SK-N-MC (cell line): ENCODE measurements around the gene TEX53.

ENCODE experiments used
- DNase-seq: peaks from one replicate; pipeline ENCODE4 v3.0.0-alpha.2; 2011; ENCODE audit warnings: low read depth, low spot score
- H3K27ac ChIP-seq: fragments of 200-600 bp; sonication (generic); 2 replicates; pipeline ENCODE4 v1.5.1; 2016; ENCODE audit warnings: mixed run types
- H3K36me3 ChIP-seq: fragments of 200-600 bp; sonication (generic); 2 replicates; pipeline ENCODE4 v1.6.1; 2017; ENCODE audit warnings: antibody characterized with exemption, low read length, mixed read lengths; ENCODE audit not compliant: insufficient read depth
- H3K4me3 ChIP-seq: fragments of 200-600 bp; sonication (generic); 2 replicates; pipeline ENCODE4 v1.5.1; 2016
- H3K9ac ChIP-seq: fragments of 200-600 bp; sonication (generic); 2 replicates; pipeline ENCODE4 v1.8.0; 2017; ENCODE audit warnings: mixed run types, mixed read lengths; ENCODE audit not compliant: insufficient read length
- H3K9me3 ChIP-seq: fragments of 200-600 bp; sonication (generic); 2 replicates; pipeline ENCODE4 v1.6.1; 2017; ENCODE audit warnings: low read depth, mild to moderate bottlenecking, antibody characterized with exemption, low read length, moderate library complexity, mixed read lengths
- EZH2 ChIP-seq: fragments of 200-600 bp; sonication (generic); IDR thresholded peaks from one replicate; pipeline ENCODE4 v1.6.1; 2017; ENCODE audit warnings: antibody characterized with exemption
- FOXP2 ChIP-seq: optimal IDR thresholded peaks from 2 replicates; pipeline ENCODE3; 2011; ENCODE audit warnings: mild to moderate bottlenecking, moderate library complexity; ENCODE audit not compliant: insufficient read depth; ENCODE audit errors: extremely low read length, control extremely low read depth
- POLR2AphosphoS5 ChIP-seq: IDR thresholded peaks from 2 replicates; pipeline ENCODE4 v1.6.1; 2012; ENCODE audit warnings: mild to moderate bottlenecking, low read depth, low read length, borderline replicate concordance

Gene TEX53

DNA sequence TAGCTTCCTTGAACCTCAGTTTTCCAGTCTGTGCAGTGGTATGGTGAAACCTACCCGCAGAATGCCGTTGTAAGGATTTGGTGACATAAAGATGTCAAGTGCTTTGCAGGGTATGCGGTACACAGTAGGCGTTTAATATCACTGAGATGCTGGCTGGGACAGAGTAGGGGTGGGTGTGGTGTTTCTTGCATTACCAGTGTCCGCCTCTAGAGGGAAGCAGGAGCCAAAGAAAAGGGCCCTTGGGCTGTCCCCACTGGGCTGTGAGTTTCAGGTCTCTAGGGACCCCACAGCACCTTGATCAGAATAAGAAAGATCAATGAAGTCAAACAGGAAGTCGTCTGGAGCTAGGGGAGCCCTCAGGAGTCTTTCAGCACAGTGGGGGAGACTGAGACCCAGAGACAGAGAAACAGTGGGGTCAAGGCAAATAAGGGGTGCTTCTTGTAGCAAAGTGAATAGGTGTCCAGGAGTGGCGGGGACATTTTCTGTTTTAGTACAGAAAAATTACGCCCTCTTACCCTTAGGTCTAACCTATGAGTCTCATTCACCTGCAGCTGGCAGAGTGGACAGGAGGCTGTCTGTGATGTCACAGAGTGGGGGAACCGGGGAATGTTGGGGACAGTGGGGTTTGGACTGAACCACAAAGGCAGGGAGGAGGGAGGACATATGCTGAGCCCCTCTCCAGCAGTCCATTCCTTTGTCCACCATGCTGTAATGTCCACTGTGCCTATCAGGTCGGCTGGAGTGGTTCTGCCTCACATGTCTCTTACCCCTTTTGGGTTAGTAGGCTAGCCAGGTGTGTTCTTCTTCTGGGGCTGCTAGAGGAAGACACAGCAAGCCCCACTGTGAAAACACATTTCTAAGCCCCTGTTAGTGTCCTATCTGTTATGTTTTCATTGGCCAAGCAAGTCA lies 4.7 kb upstream of the TEX53 start:
- H3K36me3 ChIP-seq = no peaks in the 10 kb centered on the region
- no peak overlapping the region for H3K4me3 ChIP-seq
- peak overlapping the region; percentile 2 for H3K9ac ChIP-seq
- H3K27ac ChIP-seq = no peak overlapping the region
- no peak for DNase-seq
- H3K9me3 ChIP-seq = no peaks in the 10 kb centered on the region
- TF ChIP-seq FOXP2 (no peak), POLR2AphosphoS5 (no peak), EZH2 (no peak)

GRCh38 chr9:114656301-114656700 lies 1.3 kb downstream of the TEX53 start:
- no peak for TF ChIP-seq FOXP2
- Histone ChIP-seq H3K9ac (no peak overlapping the region), H3K9me3 (no peaks in the 10 kb centered on the region), H3K27ac (no peak overlapping the region), H3K4me3 (no peak overlapping the region), H3K36me3 (no peaks in the 10 kb centered on the region)
- DNase-seq = no peak

- TF ChIP-seq POLR2AphosphoS5 (no peak), EZH2 (no peak), FOXP2 (no peak)
- no peak for DNase-seq
- Histone ChIP-seq H3K36me3 (no peaks in the 10 kb centered on the region), H3K9me3 (no peaks in the 10 kb centered on the region), H3K27ac (no peak overlapping the region), H3K4me3 (no peak overlapping the region), H3K9ac (no peak overlapping the region)
Measured at GRCh38 chr9:114655689-114656088, 1.9 kb downstream of the TEX53 start.

GRCh38 chr9:114653556-114654159 lies 3.9 kb downstream of the TEX53 start:
- Histone ChIP-seq H3K9me3 (no peaks in the 10 kb centered on the region), H3K27ac (no peak overlapping the region), H3K36me3 (no peaks in the 10 kb centered on the region), H3K4me3 (no peak overlapping the region), H3K9ac (no peak overlapping the region)
- DNase-seq = peak; percentile 67
- TF ChIP-seq POLR2AphosphoS5 (0 out of 2 replicates have a peak, but pooled peaks have one; percentile 23), EZH2 (no peak)

DNA sequence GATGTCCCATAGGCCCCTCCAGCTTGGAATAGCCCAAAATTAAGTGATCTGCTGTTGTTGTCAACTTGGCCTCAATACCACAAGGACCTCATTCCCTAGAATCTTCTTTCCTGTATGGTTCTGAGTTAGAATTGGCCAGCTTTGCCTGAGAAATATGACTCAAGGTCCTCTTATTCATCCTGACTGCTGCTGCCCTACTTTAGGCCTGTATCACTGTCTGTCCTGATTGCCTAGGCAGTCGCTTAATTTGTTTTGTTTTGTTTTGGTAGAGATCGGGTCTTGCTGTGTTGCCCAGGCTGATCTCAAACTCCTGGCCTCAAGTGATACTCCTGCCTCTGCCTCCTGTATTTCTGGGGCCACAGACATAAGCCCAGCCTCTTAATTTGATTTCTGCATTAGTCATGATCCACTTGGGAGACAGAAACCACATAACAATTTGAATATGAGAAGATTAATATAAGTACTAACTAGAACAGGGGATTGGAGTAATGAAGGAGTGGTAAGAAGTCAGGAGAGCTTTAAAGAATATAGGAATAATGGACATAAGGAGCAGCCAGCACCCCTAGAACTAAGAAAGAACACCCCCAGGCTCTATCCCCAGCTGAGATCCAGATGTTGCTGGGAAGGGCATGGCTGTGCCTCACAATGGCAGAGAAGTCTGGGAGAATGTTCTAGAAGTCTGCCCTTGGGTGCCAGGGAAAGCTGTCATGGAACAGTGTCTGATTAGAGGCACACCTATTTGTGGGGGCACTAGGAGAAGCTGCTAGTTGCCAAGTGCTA lies 4.6 kb downstream of the TEX53 start:
- H3K9me3 ChIP-seq = no peaks in the 10 kb centered on the region
- DNase-seq = no peak
- TF ChIP-seq EZH2 (no peak), FOXP2 (no peak), POLR2AphosphoS5 (no peak)

DNA sequence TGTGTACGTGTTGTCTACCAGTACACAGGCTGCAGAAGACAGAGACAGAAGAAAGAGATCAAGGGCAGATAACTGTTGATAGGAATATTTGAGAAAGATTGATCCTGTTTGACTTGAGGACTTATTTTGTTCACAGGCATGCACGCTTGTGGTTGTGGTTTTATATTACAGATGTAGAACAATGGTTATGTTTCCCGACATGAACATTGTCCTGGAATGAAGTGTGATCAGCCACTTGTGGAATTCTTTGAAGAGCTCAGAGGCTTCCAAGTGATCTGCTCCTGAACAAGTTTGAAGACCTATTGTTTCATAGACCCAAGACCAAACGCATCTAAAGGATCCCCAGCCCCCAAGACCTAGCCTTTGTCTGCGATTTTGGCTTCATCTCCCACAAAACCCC lies 13.7 kb downstream of the TEX53 start:
- H3K9me3 ChIP-seq = no peaks in the 10 kb centered on the region
- H3K9ac ChIP-seq = no peak overlapping the region
- DNase-seq = no peak
- no peak overlapping the region for H3K4me3 ChIP-seq
- H3K27ac ChIP-seq = peak overlapping the region; percentile 42; the same call in 1 of the 2 replicates
- H3K36me3 ChIP-seq = peaks cover 75% of the 10 kb centered on the region
- no peak for TF ChIP-seq EZH2
- TF ChIP-seq POLR2AphosphoS5 = no peak
- TF ChIP-seq FOXP2 = no peak

More for the DNA sequence above, 4.6 kb downstream of the TEX53 start:
- Histone ChIP-seq H3K27ac (peak overlapping the region; percentile 29; the same call in 1 of the 2 replicates), H3K9ac (no peak overlapping the region), H3K4me3 (no peak overlapping the region), H3K36me3 (no peaks in the 10 kb centered on the region; the same call in 1 of the 2 replicates)

DNA sequence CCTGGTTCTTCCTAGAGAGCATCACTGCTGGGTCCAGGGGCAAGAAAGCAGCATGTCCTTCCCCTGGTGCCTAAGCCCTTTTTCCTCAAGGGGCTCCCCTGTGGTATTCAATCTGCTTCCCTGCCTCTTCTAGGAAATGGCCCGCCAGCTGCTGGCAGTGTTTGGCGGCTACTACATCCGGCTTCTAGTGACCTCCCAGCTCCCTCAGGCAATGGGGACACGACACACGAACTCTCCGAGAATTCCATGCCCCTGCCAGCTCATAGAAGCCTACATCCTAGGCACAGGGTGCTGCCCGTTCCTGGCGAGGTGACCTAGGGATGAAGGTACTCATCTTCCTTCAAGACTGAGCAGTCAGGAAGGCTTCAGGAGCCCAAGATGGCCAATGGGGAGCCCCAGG lies 14.6 kb downstream of the TEX53 start:
- Histone ChIP-seq H3K36me3 (peaks cover 84% of the 10 kb centered on the region), H3K9me3 (no peaks in the 10 kb centered on the region), H3K9ac (no peak overlapping the region), H3K4me3 (no peak overlapping the region), H3K27ac (no peak overlapping the region)
- no peak for DNase-seq
- TF ChIP-seq POLR2AphosphoS5 = no peak
- no peak for TF ChIP-seq FOXP2
- no peak for TF ChIP-seq EZH2

DNA sequence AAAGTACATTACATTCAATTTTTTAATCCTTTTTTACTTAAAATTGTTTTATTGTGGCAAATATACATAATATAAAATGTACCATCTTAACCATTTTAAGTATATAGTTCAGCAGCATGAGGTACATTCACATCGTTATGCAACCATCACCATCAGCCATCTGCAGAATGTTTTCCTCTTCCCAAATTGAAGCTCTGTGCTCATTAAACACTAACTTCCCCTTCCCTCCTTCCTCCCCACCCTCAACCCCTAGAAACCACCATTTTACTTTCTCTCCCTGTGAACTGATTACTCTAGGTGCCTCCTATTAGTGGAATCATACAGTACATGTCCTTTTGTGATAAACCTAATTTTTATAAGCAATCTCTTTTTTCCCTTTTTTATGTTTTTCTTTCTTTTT lies 15.6 kb downstream of the TEX53 start:
- no peak for TF ChIP-seq FOXP2
- H3K4me3 ChIP-seq = no peak overlapping the region
- no peaks in the 10 kb centered on the region for H3K9me3 ChIP-seq
- H3K36me3 ChIP-seq = peaks cover 80% of the 10 kb centered on the region
- no peak for DNase-seq
- H3K27ac ChIP-seq = no peak overlapping the region
- H3K9ac ChIP-seq = no peak overlapping the region
